ENCODE measurements around the gene DTNB. TPM values are rescaled to one million over a fixed set of nuclear protein-coding genes. Genes with fewer than 3 reads are reported as not detected.

The DTNB gene
- total and polyA plus RNA-seq, 2 donors (not counting 3 experiments of a cell fraction or from before 2014, with no cell fraction given): 11.5 to 17.0 TPM

DNA sequence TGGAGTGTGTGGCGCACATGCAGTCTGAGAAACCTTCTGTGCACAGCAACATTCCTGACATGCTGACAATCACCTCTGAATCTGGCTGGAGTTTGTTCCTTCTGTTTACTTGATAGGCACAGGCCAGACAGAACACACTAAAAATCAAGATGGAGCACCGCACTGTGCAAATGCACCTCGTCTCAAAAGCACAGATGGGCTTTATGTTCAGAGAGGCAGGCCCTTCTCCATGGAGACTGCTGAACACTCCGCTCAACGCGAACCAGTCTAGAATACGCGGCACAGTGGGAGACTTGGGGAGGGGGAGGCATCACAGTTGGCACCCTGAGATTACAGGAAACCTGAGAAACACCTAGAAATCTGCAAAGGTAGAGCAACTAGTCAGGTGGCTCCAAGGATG is 273.2 kb downstream of the DTNB start:
- no peak overlapping the region for H3K4me2 ChIP-seq (ENCODE audit: insufficient read depth, low read length)
- H3K27ac ChIP-seq (ENCODE audit: insufficient read depth, low read depth, low read length): no peak overlapping the region
- intact Hi-C loops (cut with micrococcal nuclease) (no loop called here), dilution Hi-C loops (cut with MboI; ENCODE audit: extremely low pct_ligation_motif_present, low sequenced_read_pairs) (no loop called here)
- no peaks in the 10 kb centered on the region for H3K36me3 ChIP-seq (ENCODE audit: control insufficient read depth in 2 of 2, extremely low read depth in 1 of 2, insufficient read depth in 2 of 2, low read length in 2 of 2)
- BruUV-seq (replicated peaks): no TSS peak
- no peaks in the 10 kb centered on the region for H3K4me1 ChIP-seq (ENCODE audit: control insufficient read depth, extremely low read depth, insufficient read depth, low read length)
- no peaks in the 10 kb centered on the region for H3K27me3 ChIP-seq (ENCODE audit: control insufficient read depth in 2 of 2, insufficient read depth in 2 of 2, low read length in 2 of 2)
- H4K20me1 ChIP-seq (replicated peaks; ENCODE audit: control insufficient read depth, extremely low read depth, insufficient read depth, low read length): no peaks in the 10 kb centered on the region
- no peaks in the 10 kb centered on the region for H3K9me1 ChIP-seq (replicated peaks; ENCODE audit: control insufficient read depth, extremely low read depth, insufficient read depth, low read length)
- CTCF ChIA-PET: interaction anchor here (1.6 kb wide), 1 partner anchor 38 kb away, joined by 4 read pairs; no protein-coding TSS in a partner anchor
- H3K9me3 ChIP-seq (replicated peaks; ENCODE audit: control insufficient read depth, insufficient read depth, low read length): no peaks in the 10 kb centered on the region
- POLR2A ChIA-PET: no interaction called here
- H3K4me3 ChIP-seq (replicated peaks in 1 of 3; ENCODE audit: insufficient read depth in 1 of 3, low read depth in 1 of 3, low read length in 3 of 3): no peak overlapping the region
- no peaks in the 10 kb centered on the region for H3K79me2 ChIP-seq (ENCODE audit: control insufficient read depth, insufficient read depth, low read length)
- TF ChIP-seq, protein P1, sequence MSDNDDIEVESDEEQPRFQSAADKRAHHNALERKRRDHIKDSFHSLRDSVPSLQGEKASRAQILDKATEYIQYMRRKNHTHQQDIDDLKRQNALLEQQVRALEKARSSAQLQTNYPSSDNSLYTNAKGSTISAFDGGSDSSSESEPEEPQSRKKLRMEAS (IDR thresholded peaks at IDR 0.05; ENCODE audit: insufficient read depth, insufficient read length): no peak
- TF ChIP-seq GATA2 (IDR thresholded peaks at IDR 0.05; ENCODE audit: insufficient read depth, insufficient read length, low read depth, low read length): no peak
- TF ChIP-seq MYC (IDR thresholded peaks at IDR 0.05; ENCODE audit: low read depth, low read length): no peak
- TF ChIP-seq FOS (IDR thresholded peaks at IDR 0.05; ENCODE audit: borderline replicate concordance, insufficient read depth, low read length): no peak
- TF ChIP-seq POLR2AphosphoS5 (IDR thresholded peaks at IDR 0.05; ENCODE audit: insufficient read depth, low read depth, low read length): no peak
- no peak overlapping the region for H3K9ac ChIP-seq (replicated peaks; ENCODE audit: extremely low read depth, insufficient read depth, low read length)
- no peak for DNase-seq (ENCODE audit: low read depth, low spot score)
- no peak for FAIRE-seq
- no peak overlapping the region for H2AFZ ChIP-seq (ENCODE audit: low read depth, low read length)

DNA sequence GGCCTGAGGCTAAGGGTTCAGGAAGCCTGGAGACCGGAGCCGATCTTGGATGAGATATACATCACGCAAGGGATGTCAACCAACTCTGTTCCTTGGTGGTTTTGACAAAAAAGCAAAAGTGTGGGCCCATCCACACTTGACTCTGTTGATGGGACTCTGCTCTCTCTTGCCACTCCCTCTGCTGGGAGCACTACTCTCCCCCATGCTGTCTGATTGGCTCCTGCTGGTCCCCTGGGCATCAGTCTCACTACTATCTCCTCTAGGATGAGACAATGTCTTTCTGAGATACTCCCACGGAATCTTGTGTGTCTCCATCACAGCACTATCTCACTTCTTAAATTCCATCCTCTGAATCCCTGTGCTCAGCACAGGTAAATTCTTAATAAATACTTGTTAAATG is 274.8 kb downstream of the DTNB start:
- no peak overlapping the region for H3K27ac ChIP-seq (ENCODE audit: insufficient read depth, low read depth, low read length)
- TF ChIP-seq EZH2 (IDR thresholded peaks at IDR 0.05; ENCODE audit: borderline replicate concordance, low read depth, low read length, severe bottlenecking): no peak
- TF ChIP-seq POLR2AphosphoS5 (IDR thresholded peaks at IDR 0.05; ENCODE audit: insufficient read depth, low read depth, low read length): no peak
- TF ChIP-seq, protein P2, sequence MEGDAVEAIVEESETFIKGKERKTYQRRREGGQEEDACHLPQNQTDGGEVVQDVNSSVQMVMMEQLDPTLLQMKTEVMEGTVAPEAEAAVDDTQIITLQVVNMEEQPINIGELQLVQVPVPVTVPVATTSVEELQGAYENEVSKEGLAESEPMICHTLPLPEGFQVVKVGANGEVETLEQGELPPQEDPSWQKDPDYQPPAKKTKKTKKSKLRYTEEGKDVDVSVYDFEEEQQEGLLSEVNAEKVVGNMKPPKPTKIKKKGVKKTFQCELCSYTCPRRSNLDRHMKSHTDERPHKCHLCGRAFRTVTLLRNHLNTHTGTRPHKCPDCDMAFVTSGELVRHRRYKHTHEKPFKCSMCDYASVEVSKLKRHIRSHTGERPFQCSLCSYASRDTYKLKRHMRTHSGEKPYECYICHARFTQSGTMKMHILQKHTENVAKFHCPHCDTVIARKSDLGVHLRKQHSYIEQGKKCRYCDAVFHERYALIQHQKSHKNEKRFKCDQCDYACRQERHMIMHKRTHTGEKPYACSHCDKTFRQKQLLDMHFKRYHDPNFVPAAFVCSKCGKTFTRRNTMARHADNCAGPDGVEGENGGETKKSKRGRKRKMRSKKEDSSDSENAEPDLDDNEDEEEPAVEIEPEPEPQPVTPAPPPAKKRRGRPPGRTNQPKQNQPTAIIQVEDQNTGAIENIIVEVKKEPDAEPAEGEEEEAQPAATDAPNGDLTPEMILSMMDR (IDR thresholded peaks at IDR 0.05; ENCODE audit: extremely low read depth in 1 of 2, insufficient read depth in 1 of 2, low read depth in 1 of 2, low read length in 2 of 2): no peak
- TF ChIP-seq MYC (IDR thresholded peaks at IDR 0.05; ENCODE audit: low read depth, low read length): no peak
- TF ChIP-seq, protein P1 (IDR thresholded peaks at IDR 0.05; ENCODE audit: insufficient read depth, insufficient read length): no peak
- TF ChIP-seq JUN (IDR thresholded peaks at IDR 0.05; ENCODE audit: borderline replicate concordance, insufficient read depth, insufficient read length, low read depth): no peak
- no peak for TF ChIP-seq POLR2A (IDR thresholded peaks at IDR 0.05; ENCODE audit: low read depth, low read length)
- no peak for TF ChIP-seq GATA2 (IDR thresholded peaks at IDR 0.05; ENCODE audit: insufficient read depth, insufficient read length, low read depth, low read length)
- TF ChIP-seq FOS (IDR thresholded peaks at IDR 0.05; ENCODE audit: borderline replicate concordance, insufficient read depth, low read length): no peak
- FAIRE-seq: no peak

More for the DNA sequence above, 274.8 kb downstream of the DTNB start:
- no peaks in the 10 kb centered on the region for H3K4me1 ChIP-seq (ENCODE audit: control insufficient read depth, extremely low read depth, insufficient read depth, low read length)
- no peak overlapping the region for H3K4me2 ChIP-seq (ENCODE audit: insufficient read depth, low read length)
- H3K79me2 ChIP-seq (ENCODE audit: control insufficient read depth, insufficient read depth, low read length): no peaks in the 10 kb centered on the region
- no peaks in the 10 kb centered on the region for H3K9me1 ChIP-seq (replicated peaks; ENCODE audit: control insufficient read depth, extremely low read depth, insufficient read depth, low read length)
- H3K9ac ChIP-seq (replicated peaks; ENCODE audit: extremely low read depth, insufficient read depth, low read length): no peak overlapping the region
- no TSS peak for BruUV-seq (replicated peaks)
- H3K9me3 ChIP-seq (replicated peaks; ENCODE audit: control insufficient read depth, insufficient read depth, low read length): no peaks in the 10 kb centered on the region
- H2AFZ ChIP-seq (ENCODE audit: low read depth, low read length): no peak overlapping the region
- POLR2A ChIA-PET: no interaction called here
- no peaks in the 10 kb centered on the region for H3K27me3 ChIP-seq (ENCODE audit: control insufficient read depth in 2 of 2, insufficient read depth in 2 of 2, low read length in 2 of 2)
- H4K20me1 ChIP-seq (replicated peaks; ENCODE audit: control insufficient read depth, extremely low read depth, insufficient read depth, low read length): no peaks in the 10 kb centered on the region
- dilution Hi-C loops (cut with MboI; ENCODE audit: extremely low pct_ligation_motif_present, low sequenced_read_pairs): no loop called here
- H3K36me3 ChIP-seq (ENCODE audit: control insufficient read depth in 2 of 2, extremely low read depth in 1 of 2, insufficient read depth in 2 of 2, low read length in 2 of 2): no peaks in the 10 kb centered on the region
- no peak for DNase-seq (ENCODE audit: low read depth, low spot score)
- no peak overlapping the region for H3K4me3 ChIP-seq (replicated peaks in 1 of 3; ENCODE audit: insufficient read depth in 1 of 3, low read depth in 1 of 3, low read length in 3 of 3)
- intact Hi-C loops (cut with micrococcal nuclease): no loop called here
- CTCF ChIA-PET: interaction anchor here (1.0 kb wide), 1 partner anchor 36 kb away, joined by 3 read pairs; no protein-coding TSS in a partner anchor
